HEK293 (cell line): ENCODE measurements around the gene BIRC6.

Experiments
- CTCF ChIA-PET: fragments of 350-600 bp; formaldehyde crosslinking; extraction: SDS; loops from one replicate; lab custom pipeline; 2021; ENCODE audit warnings: antibody characterized with exemption; lab: Yijun Ruan, JAX
- POLR2A ChIA-PET: fragments of 300-600 bp; formaldehyde crosslinking; extraction: SDS; loops from one replicate; lab custom pipeline; 2020; ENCODE audit warnings: antibody characterized with exemption, inconsistent platforms; lab: Yijun Ruan, JAX
- H3K27ac ChIP-seq: fragments of 200-500 bp; sonication (Bioruptor generic); 2 replicates; pipeline ENCODE4 v1.5.1; 2014; ENCODE audit warnings: low read depth, low read length, control low read depth, inconsistent platforms; ENCODE audit errors: extremely low read depth
- H3K36me3 ChIP-seq, 2 experiments: fragments of 200-500 bp in 1 of 2; sonication (Bioruptor generic) in 1 of 2; 1 replicate in 1 of 2; 2 replicates in 1 of 2; pipeline ENCODE4 v1.5.1; 2014 to 2017; ENCODE audit warnings: inconsistent platforms in 2 of 2, low read length in 2 of 2; ENCODE audit not compliant: control insufficient read depth in 2 of 2, insufficient read depth in 1 of 2
- H3K4me1 ChIP-seq: fragments of 200-500 bp; sonication (Bioruptor generic); 2 replicates; pipeline ENCODE4 v1.5.1; 2014; ENCODE audit warnings: mild to moderate bottlenecking, low read length, inconsistent platforms; ENCODE audit not compliant: control insufficient read depth, insufficient read depth
- H3K4me3 ChIP-seq: 2 replicates; pipeline ENCODE4 v1.5.1; 2011; ENCODE audit warnings: low read depth, mild to moderate bottlenecking, control low read depth, low read length, moderate library complexity
- H3K9me3 ChIP-seq: fragments of 200-500 bp; sonication (Bioruptor generic); 2 replicates; pipeline ENCODE4 v1.5.1; 2014; ENCODE audit warnings: low read depth, low read length, inconsistent platforms; ENCODE audit not compliant: control insufficient read depth, insufficient read depth
- GLIS1 ChIP-seq: fragments of 450-650 bp; formaldehyde crosslinking; IDR thresholded peaks from 2 replicates; pipeline ENCODE4 v1.5.1; 2016; ENCODE audit warnings: missing biosample characterization, missing genetic modification characterization
- KLF1 ChIP-seq: fragments of 450-650 bp; formaldehyde crosslinking; IDR thresholded peaks from 2 replicates; pipeline ENCODE4 v1.5.1; 2016; ENCODE audit warnings: missing biosample characterization, missing genetic modification characterization
- KLF10 ChIP-seq: fragments of 450-650 bp; IDR thresholded peaks from 2 replicates; pipeline ENCODE4 v1.5.1; 2018; ENCODE audit warnings: missing biosample characterization, mild to moderate bottlenecking, missing genetic modification characterization
- KLF7 ChIP-seq: fragments of 450-650 bp; formaldehyde crosslinking; IDR thresholded peaks from 2 replicates; pipeline ENCODE4 v1.5.1; 2016; ENCODE audit warnings: missing biosample characterization, missing genetic modification characterization, borderline replicate concordance
- KLF8 ChIP-seq: fragments of 450-650 bp; formaldehyde crosslinking; IDR thresholded peaks from 2 replicates; pipeline ENCODE4 v1.5.1; 2016; ENCODE audit warnings: missing biosample characterization, missing genetic modification characterization
- KLF9 ChIP-seq: fragments of 450-650 bp; formaldehyde crosslinking; IDR thresholded peaks from 2 replicates; pipeline ENCODE4 v1.5.1; 2016; ENCODE audit warnings: missing biosample characterization, missing genetic modification characterization, low read depth
- RBAK ChIP-seq: fragments of 450-650 bp; formaldehyde crosslinking; IDR thresholded peaks from 2 replicates; pipeline ENCODE4 v1.5.1; 2016; ENCODE audit warnings: missing biosample characterization, missing genetic modification characterization
- SCRT2 ChIP-seq: fragments of 450-650 bp; formaldehyde crosslinking; IDR thresholded peaks from 2 replicates; pipeline ENCODE4 v1.5.1; 2016; ENCODE audit warnings: missing biosample characterization, missing genetic modification characterization
- SP2 ChIP-seq: fragments of 450-650 bp; formaldehyde crosslinking; IDR thresholded peaks from 2 replicates; pipeline ENCODE4 v1.5.1; 2016; ENCODE audit warnings: missing biosample characterization, missing genetic modification characterization
- SP3 ChIP-seq: fragments of 450-650 bp; formaldehyde crosslinking; IDR thresholded peaks from 2 replicates; pipeline ENCODE4 v1.5.1; 2016; ENCODE audit warnings: missing biosample characterization, missing genetic modification characterization
- TRIM28 ChIP-seq: IDR thresholded peaks from 2 replicates; pipeline ENCODE4 v1.6.1; 2011; ENCODE audit warnings: low read length, control low read depth, borderline replicate concordance
- YY1 ChIP-seq: fragments of 450-650 bp; formaldehyde crosslinking; IDR thresholded peaks from 2 replicates; pipeline ENCODE4 v1.5.1; 2018; ENCODE audit warnings: missing biosample characterization, missing genetic modification characterization
- YY2 ChIP-seq: fragments of 450-650 bp; formaldehyde crosslinking; IDR thresholded peaks from 2 replicates; pipeline ENCODE4 v1.5.1; 2016; ENCODE audit warnings: missing biosample characterization, missing genetic modification characterization
- ZBTB48 ChIP-seq: fragments of 450-650 bp; formaldehyde crosslinking; IDR thresholded peaks from 2 replicates; pipeline ENCODE4 v1.5.1; 2016; ENCODE audit warnings: missing biosample characterization, missing genetic modification characterization
- ZFHX2 ChIP-seq: fragments of 450-650 bp; formaldehyde crosslinking; conservative IDR thresholded peaks from 2 replicates; pipeline ENCODE4 v1.5.1; 2016; ENCODE audit warnings: missing biosample characterization, missing genetic modification characterization
- ZFP37 ChIP-seq: fragments of 450-650 bp; formaldehyde crosslinking; IDR thresholded peaks from 2 replicates; pipeline ENCODE4 v1.5.1; 2016; ENCODE audit warnings: missing biosample characterization, missing genetic modification characterization
- ZNF132 ChIP-seq: fragments of 450-650 bp; formaldehyde crosslinking; IDR thresholded peaks from 2 replicates; pipeline ENCODE4 v1.5.1; 2017; ENCODE audit warnings: missing biosample characterization, missing genetic modification characterization, borderline replicate concordance
- ZNF239 ChIP-seq: fragments of 450-650 bp; formaldehyde crosslinking; IDR thresholded peaks from 2 replicates; pipeline ENCODE4 v1.5.1; 2016; ENCODE audit warnings: missing biosample characterization, missing genetic modification characterization
- ZNF292 ChIP-seq: fragments of 450-650 bp; formaldehyde crosslinking; IDR thresholded peaks from 2 replicates; pipeline ENCODE4 v1.5.1; 2016; ENCODE audit warnings: low read depth, missing biosample characterization, missing genetic modification characterization, borderline replicate concordance
- ZNF423 ChIP-seq: fragments of 450-650 bp; formaldehyde crosslinking; IDR thresholded peaks from 2 replicates; pipeline ENCODE4 v1.5.1; 2016; ENCODE audit warnings: missing biosample characterization, missing genetic modification characterization
- ZNF473 ChIP-seq: fragments of 450-650 bp; formaldehyde crosslinking; IDR thresholded peaks from 2 replicates; pipeline ENCODE4 v1.5.1; 2017; ENCODE audit warnings: missing biosample characterization, missing genetic modification characterization
- ZNF48 ChIP-seq: fragments of 450-650 bp; formaldehyde crosslinking; IDR thresholded peaks from 2 replicates; pipeline ENCODE4 v1.5.1; 2016; ENCODE audit warnings: missing biosample characterization, missing genetic modification characterization
- ZNF596 ChIP-seq: fragments of 450-650 bp; IDR thresholded peaks from 2 replicates; pipeline ENCODE4 v1.5.0; 2018; ENCODE audit warnings: missing biosample characterization, mild to moderate bottlenecking, missing genetic modification characterization, moderate library complexity
- ZNF600 ChIP-seq: fragments of 450-650 bp; formaldehyde crosslinking; IDR thresholded peaks from 2 replicates; pipeline ENCODE4 v1.5.1; 2016; ENCODE audit warnings: missing biosample characterization, missing genetic modification characterization
- ZNF654 ChIP-seq: fragments of 450-650 bp; formaldehyde crosslinking; IDR thresholded peaks from 2 replicates; pipeline ENCODE4 v1.5.1; 2016; ENCODE audit warnings: low read depth, missing biosample characterization, missing genetic modification characterization
- ZNF660 ChIP-seq: fragments of 450-650 bp; IDR thresholded peaks from 2 replicates; pipeline ENCODE4 v1.5.1; 2018; ENCODE audit warnings: missing biosample characterization, mild to moderate bottlenecking, missing genetic modification characterization
- ZNF670 ChIP-seq: fragments of 450-650 bp; formaldehyde crosslinking; IDR thresholded peaks from 2 replicates; pipeline ENCODE4 v1.5.1; 2016; ENCODE audit warnings: missing biosample characterization, missing genetic modification characterization, low read depth
- ZNF76 ChIP-seq: fragments of 450-650 bp; formaldehyde crosslinking; IDR thresholded peaks from 2 replicates; pipeline ENCODE4; 2016; ENCODE audit warnings: low read depth, missing biosample characterization, missing genetic modification characterization, borderline replicate concordance
- ZNF791 ChIP-seq: fragments of 450-650 bp; formaldehyde crosslinking; IDR thresholded peaks from 2 replicates; pipeline ENCODE4 v1.5.1; 2016; ENCODE audit warnings: missing biosample characterization, missing genetic modification characterization
- ZSCAN30 ChIP-seq: fragments of 450-650 bp; IDR thresholded peaks from 2 replicates; pipeline ENCODE4 v1.5.1; 2018; ENCODE audit warnings: missing biosample characterization, mild to moderate bottlenecking, missing genetic modification characterization, moderate library complexity
- TF ChIP-seq, protein P1 (sequence below): fragments of 450-650 bp; formaldehyde crosslinking; IDR thresholded peaks from 2 replicates; pipeline ENCODE4 v1.5.1; 2016; ENCODE audit warnings: missing biosample characterization, missing genetic modification characterization
- TF ChIP-seq, protein P2 (sequence below): fragments of 450-650 bp; formaldehyde crosslinking; IDR thresholded peaks from 2 replicates; pipeline ENCODE4; 2016; ENCODE audit warnings: missing biosample characterization, missing genetic modification characterization
- TF ChIP-seq, protein P3 (sequence below): fragments of 450-650 bp; formaldehyde crosslinking; IDR thresholded peaks from 2 replicates; pipeline ENCODE4 v1.5.1; 2016; ENCODE audit warnings: missing biosample characterization, missing genetic modification characterization
- TF ChIP-seq, protein P4 (sequence below): fragments of 450-650 bp; formaldehyde crosslinking; IDR thresholded peaks from 2 replicates; pipeline ENCODE4 v1.5.1; 2016; ENCODE audit warnings: missing biosample characterization, missing genetic modification characterization

BIRC6 gene

DNA sequence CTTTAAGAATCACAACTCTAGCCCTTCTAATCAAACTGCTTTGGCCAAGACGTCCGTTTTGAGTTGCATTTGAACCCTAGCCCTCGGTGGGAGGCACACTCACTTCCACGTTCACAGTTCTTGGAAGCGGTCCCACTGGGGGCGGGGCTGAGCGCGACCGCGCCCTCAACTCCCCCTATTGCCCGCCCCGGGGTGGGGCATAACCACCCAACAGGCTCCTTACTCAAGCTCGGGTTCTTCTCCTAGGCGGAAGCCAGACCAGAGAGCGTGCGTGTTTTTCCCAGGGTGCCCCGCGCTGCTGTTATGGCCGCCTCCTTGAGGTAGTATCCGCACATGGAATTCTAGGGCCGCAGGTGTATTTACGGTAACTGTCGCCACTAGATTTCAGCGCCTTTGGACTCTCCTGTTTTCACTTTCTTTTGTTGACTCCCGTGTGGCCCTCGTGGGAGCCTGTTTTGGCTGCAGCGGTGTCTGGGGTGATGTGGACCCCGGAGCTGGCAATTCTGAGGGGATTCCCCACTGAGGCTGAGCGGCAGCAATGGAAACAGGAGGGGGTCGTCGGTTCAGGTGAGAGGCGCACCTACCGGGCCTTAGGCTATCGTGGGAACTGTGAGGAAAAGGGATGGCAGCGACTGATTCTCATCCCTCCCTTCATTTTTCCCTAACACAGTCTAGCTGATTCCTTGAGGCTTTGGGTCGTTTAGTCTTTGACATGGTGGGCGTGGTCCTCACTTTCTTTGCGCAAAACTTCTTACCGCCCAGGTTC is 271.2 kb downstream of the BIRC6 start, which contains the start of gene TTC27:
Gene TTC27, plus strand, starts transcription at position 237 of the 766 bp plus-strand sequence. Its CDS starts 243 bp downstream, at position 480.
- Histone ChIP-seq H3K36me3 (peaks cover 0 to 7% of the 10 kb centered on the region in 2 experiments; a peak in 2 of 3 replicates), H3K4me1 (0 out of 2 replicates have a peak, but pooled peaks cover 3% of the 10 kb centered on the region), H3K4me3 (peak within 1 kb of the TSS; percentile 68), H3K9me3 (no peaks in the 10 kb centered on the region), H3K27ac (no peak within 1 kb of the TSS; the same call in 1 of the 2 replicates)
- POLR2A ChIA-PET = interaction anchor here (0.6 to 1.0 kb wide), 4 partner anchors 9 to 972 kb away, joined by 3 to 5 read pairs (median 4); partner anchors contain the start of genes FAM98A and SLC30A6
- CTCF ChIA-PET = interaction anchor here (0.6 to 0.8 kb wide), 3 partner anchors 87 to 906 kb away, joined by 3 read pairs; no protein-coding TSS in a partner anchor
- TF ChIP-seq ZNF596 (tag by site-specific recombination) = no peak
- peak; percentile 34; the same call in 1 of the 2 replicates for TF ChIP-seq GLIS1 (tag by site-specific recombination)
- no peak for TF ChIP-seq ZNF791 (tag by site-specific recombination)
- peak; percentile 82 for TF ChIP-seq KLF9 (tag by site-specific recombination)
- peak; percentile 89 for TF ChIP-seq ZNF76 (tag by site-specific recombination)
- peak; percentile 82 for TF ChIP-seq YY2 (tag by site-specific recombination)
- no peak for TF ChIP-seq ZFHX2 (tag by site-specific recombination)
- no peak for TF ChIP-seq RBAK (tag by site-specific recombination)
- TF ChIP-seq, protein P1, sequence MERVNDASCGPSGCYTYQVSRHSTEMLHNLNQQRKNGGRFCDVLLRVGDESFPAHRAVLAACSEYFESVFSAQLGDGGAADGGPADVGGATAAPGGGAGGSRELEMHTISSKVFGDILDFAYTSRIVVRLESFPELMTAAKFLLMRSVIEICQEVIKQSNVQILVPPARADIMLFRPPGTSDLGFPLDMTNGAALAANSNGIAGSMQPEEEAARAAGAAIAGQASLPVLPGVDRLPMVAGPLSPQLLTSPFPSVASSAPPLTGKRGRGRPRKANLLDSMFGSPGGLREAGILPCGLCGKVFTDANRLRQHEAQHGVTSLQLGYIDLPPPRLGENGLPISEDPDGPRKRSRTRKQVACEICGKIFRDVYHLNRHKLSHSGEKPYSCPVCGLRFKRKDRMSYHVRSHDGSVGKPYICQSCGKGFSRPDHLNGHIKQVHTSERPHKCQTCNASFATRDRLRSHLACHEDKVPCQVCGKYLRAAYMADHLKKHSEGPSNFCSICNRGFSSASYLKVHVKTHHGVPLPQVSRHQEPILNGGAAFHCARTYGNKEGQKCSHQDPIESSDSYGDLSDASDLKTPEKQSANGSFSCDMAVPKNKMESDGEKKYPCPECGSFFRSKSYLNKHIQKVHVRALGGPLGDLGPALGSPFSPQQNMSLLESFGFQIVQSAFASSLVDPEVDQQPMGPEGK (tag by site-specific recombination) = 0 out of 2 replicates have a peak, but pooled peaks have one; percentile 52
- no peak for TF ChIP-seq ZNF654 (tag by site-specific recombination)
- no peak for TF ChIP-seq ZNF473 (tag by site-specific recombination)
- no peak for TF ChIP-seq ZNF423
- TF ChIP-seq KLF1 (tag by site-specific recombination) = no peak; the same call in 1 of the 2 replicates
- 0 out of 2 replicates have a peak, but pooled peaks have one; percentile 40 for TF ChIP-seq ZFP37 (tag by site-specific recombination)
- TF ChIP-seq, protein P2, sequence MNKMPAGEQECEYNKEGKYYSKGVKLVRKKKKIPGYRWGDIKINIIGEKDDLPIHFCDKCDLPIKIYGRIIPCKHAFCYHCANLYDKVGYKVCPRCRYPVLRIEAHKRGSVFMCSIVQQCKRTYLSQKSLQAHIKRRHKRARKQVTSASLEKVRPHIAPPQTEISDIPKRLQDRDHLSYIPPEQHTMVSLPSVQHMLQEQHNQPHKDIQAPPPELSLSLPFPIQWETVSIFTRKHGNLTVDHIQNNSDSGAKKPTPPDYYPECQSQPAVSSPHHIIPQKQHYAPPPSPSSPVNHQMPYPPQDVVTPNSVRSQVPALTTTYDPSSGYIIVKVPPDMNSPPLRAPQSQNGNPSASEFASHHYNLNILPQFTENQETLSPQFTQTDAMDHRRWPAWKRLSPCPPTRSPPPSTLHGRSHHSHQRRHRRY (tag by site-specific recombination) = no peak
- no peak for TF ChIP-seq ZNF292 (tag by site-specific recombination)
- TF ChIP-seq TRIM28 = 0 out of 2 replicates have a peak, but pooled peaks have one; percentile 59
- no peak for TF ChIP-seq ZNF48 (tag by site-specific recombination)
- no peak for TF ChIP-seq ZNF239 (tag by site-specific recombination)
- TF ChIP-seq ZSCAN30 = 0 out of 2 replicates have a peak, but pooled peaks have one; percentile 21
- no peak for TF ChIP-seq ZNF670 (tag by site-specific recombination)
- peak; percentile 69 for TF ChIP-seq SCRT2 (tag by site-specific recombination)
- peak; percentile 71 for TF ChIP-seq SP2 (tag by site-specific recombination)
- TF ChIP-seq, protein P3, sequence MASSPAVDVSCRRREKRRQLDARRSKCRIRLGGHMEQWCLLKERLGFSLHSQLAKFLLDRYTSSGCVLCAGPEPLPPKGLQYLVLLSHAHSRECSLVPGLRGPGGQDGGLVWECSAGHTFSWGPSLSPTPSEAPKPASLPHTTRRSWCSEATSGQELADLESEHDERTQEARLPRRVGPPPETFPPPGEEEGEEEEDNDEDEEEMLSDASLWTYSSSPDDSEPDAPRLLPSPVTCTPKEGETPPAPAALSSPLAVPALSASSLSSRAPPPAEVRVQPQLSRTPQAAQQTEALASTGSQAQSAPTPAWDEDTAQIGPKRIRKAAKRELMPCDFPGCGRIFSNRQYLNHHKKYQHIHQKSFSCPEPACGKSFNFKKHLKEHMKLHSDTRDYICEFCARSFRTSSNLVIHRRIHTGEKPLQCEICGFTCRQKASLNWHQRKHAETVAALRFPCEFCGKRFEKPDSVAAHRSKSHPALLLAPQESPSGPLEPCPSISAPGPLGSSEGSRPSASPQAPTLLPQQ = 0 out of 2 replicates have a peak, but pooled peaks have one; percentile 31
- peak; percentile 94 for TF ChIP-seq SP3
- TF ChIP-seq, protein P4, sequence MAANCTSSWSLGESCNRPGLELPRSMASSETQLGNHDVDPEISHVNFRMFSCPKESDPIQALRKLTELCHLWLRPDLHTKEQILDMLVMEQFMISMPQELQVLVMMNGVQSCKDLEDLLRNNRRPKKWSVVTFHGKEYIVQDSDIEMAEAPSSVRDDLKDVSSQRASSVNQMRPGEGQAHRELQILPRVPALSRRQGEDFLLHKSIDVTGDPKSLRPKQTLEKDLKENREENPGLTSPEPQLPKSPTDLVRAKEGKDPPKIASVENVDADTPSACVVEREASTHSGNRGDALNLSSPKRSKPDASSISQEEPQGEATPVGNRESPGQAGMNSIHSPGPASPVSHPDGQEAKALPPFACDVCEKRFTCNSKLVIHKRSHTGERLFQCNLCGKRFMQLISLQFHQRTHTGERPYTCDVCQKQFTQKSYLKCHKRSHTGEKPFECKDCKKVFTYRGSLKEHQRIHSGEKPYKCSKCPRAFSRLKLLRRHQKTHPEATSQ (tag by site-specific recombination) = no peak
- TF ChIP-seq KLF8 = peak; percentile 68; the same call in 1 of the 2 replicates
- TF ChIP-seq YY1 = peak; percentile 87
- no peak for TF ChIP-seq ZBTB48 (tag by site-specific recombination)
- no peak for TF ChIP-seq ZNF132 (tag by site-specific recombination)
- TF ChIP-seq ZNF660 = peak; percentile 57
- peak; percentile 40; the same call in 1 of the 2 replicates for TF ChIP-seq KLF10 (tag by site-specific recombination)
- TF ChIP-seq ZNF600 (tag by site-specific recombination) = peak; percentile 58
- no peak for TF ChIP-seq KLF7 (tag by site-specific recombination)
